CD4-positive, CD25-positive, alpha-beta regulatory T cell (primary cell): ENCODE data around the gene MAP1B. TPM values are rescaled to one million over a fixed set of nuclear protein-coding genes. Genes with fewer than 3 reads are reported as not detected.

Experiments
- ATAC-seq, 2 donors: fragments of 150-1000 bp; cut with Tn5 transposase; one replicate each; pipeline ENCODE4 v1.10.0; 2021; ENCODE audit warnings: low read depth in 2 of 2, moderate number of reproducible peaks in 2 of 2, moderate library complexity in 1 of 2
- DNase-seq, 3 donors: peaks; one replicate each; pipeline versions ENCODE4 v3.0.0 to v3.0.0-alpha.2; 2012 to 2022; ENCODE audit warnings: mixed read lengths in 1 of 3
- H3K27ac ChIP-seq: one replicate; pipeline ENCODE4 v1.7.0; 2013; ENCODE audit warnings: mild to moderate bottlenecking, low read length; ENCODE audit not compliant: insufficient read depth, poor library complexity, severe bottlenecking
- H3K27me3 ChIP-seq: one replicate; pipeline ENCODE4 v1.7.0; 2013; ENCODE audit warnings: low read length; ENCODE audit not compliant: control insufficient read depth, insufficient read depth
- H3K36me3 ChIP-seq: one replicate; pipeline ENCODE4 v1.7.0; 2013; ENCODE audit warnings: mild to moderate bottlenecking, low read length, moderate library complexity; ENCODE audit not compliant: control insufficient read depth, insufficient read depth
- H3K4me1 ChIP-seq: 2 replicates; pipeline ENCODE4 v1.7.0; 2013; ENCODE audit warnings: mild to moderate bottlenecking, low read length; ENCODE audit not compliant: insufficient read depth, control insufficient read depth, poor library complexity, severe bottlenecking
- H3K4me3 ChIP-seq: one replicate; pipeline ENCODE4 v1.7.0; 2013; ENCODE audit warnings: low read depth, mild to moderate bottlenecking, low read length, moderate library complexity
- H3K9me3 ChIP-seq, 2 experiments: 1 replicate in 1 of 2; 2 replicates in 1 of 2; pipeline ENCODE4 v1.7.0; 2013; ENCODE audit warnings: low read length in 2 of 2, mild to moderate bottlenecking in 1 of 2, moderate library complexity in 1 of 2; ENCODE audit not compliant: control insufficient read depth in 2 of 2
- H3K27ac Mint-ChIP-seq, 3 donors: one replicate each; pipeline ENCODE4 v1.8.0; 2020 to 2022; ENCODE audit warnings: mild to moderate bottlenecking in 3 of 3, mixed read lengths in 3 of 3, moderate library complexity in 2 of 3
- H3K27me3 Mint-ChIP-seq: one replicate; pipeline ENCODE4 v1.8.0; 2022; ENCODE audit warnings: mild to moderate bottlenecking, mixed read lengths
- H3K36me3 Mint-ChIP-seq: one replicate; pipeline ENCODE4 v1.8.0; 2020; ENCODE audit warnings: mixed read lengths
- H3K4me1 Mint-ChIP-seq, 4 donors: one replicate each; pipeline ENCODE4 v1.8.0; 2020 to 2022; ENCODE audit warnings: mixed read lengths in 4 of 4, mild to moderate bottlenecking in 1 of 4
- H3K4me3 Mint-ChIP-seq, 4 donors: one replicate each; pipeline ENCODE4 v1.8.0; 2020 to 2022; ENCODE audit warnings: mild to moderate bottlenecking in 4 of 4, mixed read lengths in 4 of 4, moderate library complexity in 3 of 4
- H3K9me3 Mint-ChIP-seq, 7 donors: one replicate each; pipeline ENCODE4 v1.8.0; 2020 to 2022; ENCODE audit warnings: mixed read lengths in 7 of 7, mild to moderate bottlenecking in 3 of 7, moderate library complexity in 2 of 7
- polyA plus RNA-seq, 4 donors: library from polyadenylated mRNA; unstranded; fragments of 300-500 nt; fragmentation: Illumina TruSeq; gene quantifications; one replicate each; pipeline ENCODE4 v1.2.3, GENCODE V29; 2021
- total RNA-seq: library from RNA; stranded (reverse); gene quantifications from one replicate; pipeline ENCODE4 v1.2.3, GENCODE V29; 2022

Gene MAP1B
- total and polyA plus RNA-seq, 5 donors from 2014 or later, result 0.12 to 0.23 (median 0.14) TPM

DNA sequence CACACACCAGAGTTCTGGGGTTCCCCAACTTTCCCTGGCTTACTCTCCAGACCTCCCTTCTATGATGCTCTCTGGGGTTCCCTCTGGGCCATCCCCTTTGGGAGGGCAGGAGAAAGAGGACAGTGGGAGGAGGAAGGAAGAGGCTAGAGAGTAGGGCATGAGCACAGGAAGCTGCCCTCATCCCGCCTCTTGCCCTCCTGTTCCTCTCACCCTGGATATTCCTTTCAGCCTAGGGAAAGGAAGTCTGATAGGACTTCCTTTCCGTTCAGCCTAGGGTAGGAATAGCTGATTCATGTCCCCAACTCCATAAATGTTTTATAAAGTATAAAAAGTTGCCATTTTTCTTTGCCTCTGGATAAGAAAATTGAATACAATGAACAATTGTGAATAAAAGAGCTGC is 7.4 kb downstream of the MAP1B start:
- ATAC-seq (no peak), DNase-seq (no peak)
- Histone ChIP-seq H3K9me3 (no peaks in the 10 kb centered on the region), H3K4me3 (no peak overlapping the region), H3K27me3 (peaks cover 27% of the 10 kb centered on the region), H3K4me1 (no peaks in the 10 kb centered on the region), H3K27ac (no peak overlapping the region), H3K36me3 (no peaks in the 10 kb centered on the region)
- Mint-ChIP-seq H3K27ac (no peak overlapping the region), H3K27me3 (peaks cover 54% of the 10 kb centered on the region), H3K9me3 (peaks cover 0 to 3% (median 0%) of the 10 kb centered on the region in 7 donors), H3K4me1 (peaks cover 0 to under 1% (median 0%) of the 10 kb centered on the region in 4 donors), H3K36me3 (no peaks in the 10 kb centered on the region), H3K4me3 (no peak overlapping the region)

DNA sequence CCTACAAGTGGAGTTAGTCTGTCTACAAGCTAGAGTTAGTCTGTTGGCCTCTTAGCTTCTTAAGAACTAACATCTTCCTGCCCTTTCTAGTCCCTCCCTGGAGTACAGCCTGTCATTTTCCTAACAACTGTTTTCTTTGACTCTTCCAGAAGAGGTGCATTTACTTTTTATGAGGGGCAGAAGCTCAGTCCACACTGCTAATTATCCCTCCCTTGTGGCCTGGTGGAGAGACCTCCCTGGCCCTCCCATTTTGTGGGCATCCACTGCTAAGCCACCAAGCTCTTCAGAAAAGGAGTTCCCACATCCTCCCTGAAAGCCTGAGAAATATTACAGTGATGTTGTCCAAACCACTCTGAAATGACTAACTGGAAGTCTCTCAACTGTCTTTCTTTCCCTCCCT is 8.0 kb downstream of the MAP1B start:
- H3K27me3 Mint-ChIP-seq, result peaks cover 49% of the 10 kb centered on the region
- peaks cover 0 to 3% (median 0%) of the 10 kb centered on the region in 7 donors for H3K9me3 Mint-ChIP-seq
- no peak for ATAC-seq
- H3K27me3 ChIP-seq, result peaks cover 25% of the 10 kb centered on the region
- H3K36me3 Mint-ChIP-seq, result no peaks in the 10 kb centered on the region
- no peak overlapping the region for H3K27ac ChIP-seq
- H3K4me1 ChIP-seq, result no peaks in the 10 kb centered on the region
- no peak overlapping the region for H3K27ac Mint-ChIP-seq
- no peak for DNase-seq
- no peaks in the 10 kb centered on the region for H3K9me3 ChIP-seq
- no peak overlapping the region for H3K4me3 ChIP-seq
- H3K4me3 Mint-ChIP-seq, result no peak overlapping the region
- H3K4me1 Mint-ChIP-seq, result no peaks in the 10 kb centered on the region
- H3K36me3 ChIP-seq, result no peaks in the 10 kb centered on the region

DNA sequence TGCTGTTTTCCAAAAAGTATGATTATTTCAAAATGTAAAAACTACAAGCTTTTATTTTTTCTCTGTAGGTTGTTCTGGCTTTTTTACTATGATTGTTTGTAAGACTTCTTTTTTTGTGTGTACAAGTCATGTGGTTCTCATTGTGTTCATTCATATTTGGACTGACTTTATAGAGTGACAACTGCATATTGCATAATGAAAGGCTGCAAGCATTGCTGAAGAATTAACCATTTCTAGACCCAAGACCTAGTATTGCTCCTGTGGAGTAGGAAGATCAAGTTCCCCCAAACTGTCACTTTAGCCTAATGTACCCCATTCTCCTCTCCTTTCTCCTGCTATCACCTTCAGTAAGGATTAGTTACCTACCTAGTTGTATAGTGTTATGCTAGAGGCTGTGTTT is 10.0 kb downstream of the MAP1B start:
- ATAC-seq (no peak), DNase-seq (no peak)
- no peak overlapping the region for H3K27ac ChIP-seq
- no peak overlapping the region for H3K4me3 Mint-ChIP-seq
- H3K9me3 ChIP-seq, result no peaks in the 10 kb centered on the region
- no peaks in the 10 kb centered on the region for H3K36me3 ChIP-seq
- H3K27me3 ChIP-seq, result peaks cover 20% of the 10 kb centered on the region
- H3K27ac Mint-ChIP-seq, result no peak overlapping the region
- no peaks in the 10 kb centered on the region for H3K4me1 ChIP-seq
- no peaks in the 10 kb centered on the region for H3K4me1 Mint-ChIP-seq
- no peak overlapping the region for H3K4me3 ChIP-seq
- H3K9me3 Mint-ChIP-seq, result peaks cover 0 to 1% (median 0%) of the 10 kb centered on the region in 7 donors
- H3K36me3 Mint-ChIP-seq, result no peaks in the 10 kb centered on the region
- peaks cover 42% of the 10 kb centered on the region for H3K27me3 Mint-ChIP-seq

DNA sequence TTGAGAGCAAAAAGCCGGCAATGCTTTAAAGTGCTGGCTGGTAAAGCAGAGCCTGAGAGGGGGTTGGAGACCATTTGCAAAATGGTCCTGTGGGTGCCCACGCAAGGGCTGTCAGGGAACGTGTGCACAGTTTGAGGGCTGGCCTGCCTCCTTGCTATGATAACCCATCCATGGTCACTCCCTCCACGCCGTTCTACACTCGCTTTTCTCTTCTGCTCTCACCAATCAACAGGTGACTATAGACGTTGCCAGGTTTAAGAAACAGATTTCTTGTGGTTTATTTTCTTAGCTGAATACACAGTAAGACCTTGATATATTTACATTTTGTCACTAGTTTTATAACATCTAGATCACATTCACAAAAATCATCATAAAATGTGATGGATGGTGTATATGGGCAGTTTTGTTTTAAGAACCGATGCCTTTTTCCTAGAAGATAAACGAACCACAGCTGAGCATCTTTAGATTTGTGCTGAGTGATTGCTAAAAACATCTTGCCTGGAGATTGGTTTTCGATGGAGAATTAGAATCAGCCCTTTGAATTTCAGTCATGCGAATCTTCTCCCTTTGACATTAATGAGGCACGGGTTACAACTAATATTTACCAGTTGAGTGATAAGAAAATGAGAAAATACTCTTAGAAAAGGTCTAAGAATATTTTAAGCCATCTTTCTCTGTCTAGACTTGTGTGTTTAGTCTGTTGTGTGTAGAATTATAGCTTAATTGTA is 13.9 kb downstream of the MAP1B start:
- Histone ChIP-seq H3K27ac (no peak overlapping the region), H3K36me3 (no peaks in the 10 kb centered on the region), H3K27me3 (peaks cover 19% of the 10 kb centered on the region), H3K4me1 (no peaks in the 10 kb centered on the region), H3K9me3 (no peaks in the 10 kb centered on the region), H3K4me3 (no peak overlapping the region)
- ATAC-seq (no peak), DNase-seq (no peak)
- Mint-ChIP-seq H3K36me3 (no peaks in the 10 kb centered on the region), H3K27ac (no peak overlapping the region), H3K9me3 (peaks cover 0 to 1% (median 0%) of the 10 kb centered on the region in 7 donors), H3K27me3 (peaks cover 50% of the 10 kb centered on the region), H3K4me3 (no peak overlapping the region), H3K4me1 (no peaks in the 10 kb centered on the region)

DNA sequence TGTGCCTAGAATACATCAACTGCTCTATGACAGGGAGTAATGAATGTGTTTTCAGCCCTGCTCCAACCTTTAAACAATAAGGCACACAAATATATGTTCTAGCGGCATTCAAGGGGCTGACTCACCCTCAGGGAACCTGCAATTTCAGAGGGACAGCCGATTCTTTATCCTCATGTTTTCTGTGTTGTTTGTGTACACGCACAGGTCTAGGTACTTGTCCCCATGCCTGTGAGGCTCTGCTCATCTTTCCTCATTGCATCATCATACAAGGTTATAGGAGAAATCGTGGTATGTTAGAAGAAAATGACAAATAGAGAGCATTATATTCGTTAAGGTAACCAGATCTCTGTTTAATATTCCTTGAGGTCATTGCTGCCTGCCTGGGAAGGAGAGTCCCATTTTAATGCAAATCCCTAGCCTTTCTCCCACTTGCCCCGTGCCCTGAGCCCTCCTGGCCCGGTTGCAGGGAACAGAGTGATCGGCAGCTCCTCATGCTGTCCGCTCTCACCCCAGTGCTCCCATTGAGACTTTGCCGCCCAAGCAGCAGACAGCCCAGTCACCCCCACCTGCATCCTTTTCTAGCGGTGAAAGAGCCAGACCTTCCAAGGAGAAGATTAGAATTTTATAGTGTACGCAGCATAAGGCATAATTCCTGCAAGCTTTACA is 14.6 kb downstream of the MAP1B start:
- ATAC-seq (no peak), DNase-seq (no peak)
- Mint-ChIP-seq H3K27ac (no peak overlapping the region), H3K27me3 (peaks cover 50% of the 10 kb centered on the region), H3K4me3 (no peak overlapping the region), H3K4me1 (no peaks in the 10 kb centered on the region), H3K36me3 (no peaks in the 10 kb centered on the region), H3K9me3 (peaks cover 0 to 1% (median 0%) of the 10 kb centered on the region in 7 donors)
- H3K4me3 ChIP-seq, result no peak overlapping the region
- no peaks in the 10 kb centered on the region for H3K36me3 ChIP-seq
- H3K9me3 ChIP-seq, result no peaks in the 10 kb centered on the region
- H3K27ac ChIP-seq, result no peak overlapping the region
- H3K4me1 ChIP-seq, result no peaks in the 10 kb centered on the region
- peaks cover 16% of the 10 kb centered on the region for H3K27me3 ChIP-seq

DNA sequence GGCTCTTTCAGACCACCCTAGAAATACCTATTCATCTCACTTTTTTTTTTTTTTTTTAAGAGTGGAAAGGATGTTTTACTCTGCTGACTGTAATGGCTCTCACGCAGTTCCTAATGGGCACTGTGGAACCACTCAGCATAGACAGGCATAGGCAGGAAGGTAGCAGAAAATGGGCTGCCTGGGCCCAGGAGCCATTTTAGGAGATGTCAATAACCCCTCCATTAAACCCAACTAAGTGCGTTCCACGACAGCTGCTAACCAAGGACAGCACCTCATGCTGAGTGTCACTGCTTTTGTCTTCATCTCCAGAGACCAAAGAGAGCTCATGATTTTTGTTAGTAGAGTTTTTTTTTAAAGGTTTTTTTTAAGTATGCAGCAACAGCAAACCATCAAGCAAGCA is 15.3 kb downstream of the MAP1B start:
- no peak for ATAC-seq
- peaks cover 0 to 1% (median 0%) of the 10 kb centered on the region in 7 donors for H3K9me3 Mint-ChIP-seq
- H3K27me3 ChIP-seq, result peaks cover 14% of the 10 kb centered on the region
- H3K27ac Mint-ChIP-seq, result no peak overlapping the region
- no peaks in the 10 kb centered on the region for H3K36me3 ChIP-seq
- no peak for DNase-seq
- H3K4me3 ChIP-seq, result no peak overlapping the region
- H3K27ac ChIP-seq, result no peak overlapping the region
- no peaks in the 10 kb centered on the region for H3K9me3 ChIP-seq
- peaks cover 50% of the 10 kb centered on the region for H3K27me3 Mint-ChIP-seq
- no peaks in the 10 kb centered on the region for H3K4me1 ChIP-seq
- H3K4me1 Mint-ChIP-seq, result no peaks in the 10 kb centered on the region
- H3K4me3 Mint-ChIP-seq, result no peak overlapping the region
- H3K36me3 Mint-ChIP-seq, result no peaks in the 10 kb centered on the region

DNA sequence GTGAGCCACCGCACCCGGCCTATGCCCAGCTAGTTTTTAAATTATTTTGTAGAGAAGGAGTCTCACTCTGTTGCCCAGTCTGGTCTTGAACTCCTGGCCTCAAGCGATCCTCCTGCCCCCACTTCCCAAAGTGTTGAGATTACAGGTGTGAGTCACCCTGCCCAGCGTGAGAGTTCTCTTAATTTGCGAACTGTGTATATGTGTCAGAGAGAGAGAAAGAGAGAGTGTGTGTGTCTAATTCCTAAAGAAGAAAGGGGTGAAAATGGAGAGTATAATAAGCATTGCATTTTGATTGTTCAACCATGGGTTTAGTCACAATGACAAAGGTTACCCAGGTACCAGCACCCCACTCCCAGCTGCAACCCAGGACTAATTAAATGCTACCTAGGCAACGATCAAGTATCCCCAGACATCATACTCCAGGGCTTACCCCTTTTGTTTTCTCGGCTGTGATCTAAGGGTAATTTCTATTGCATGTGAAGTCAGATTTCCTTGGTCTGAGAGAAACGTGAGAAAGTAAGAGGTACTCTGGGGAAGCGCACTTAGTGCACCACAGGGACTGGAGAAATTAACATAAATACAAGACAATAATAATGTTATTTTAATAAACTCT is 16.6 kb downstream of the MAP1B start:
- DNase-seq (no peak), ATAC-seq (no peak)
- Mint-ChIP-seq H3K27me3 (peaks cover 46% of the 10 kb centered on the region), H3K4me1 (no peaks in the 10 kb centered on the region), H3K36me3 (no peaks in the 10 kb centered on the region), H3K9me3 (peaks cover 0 to 1% (median 0%) of the 10 kb centered on the region in 7 donors), H3K4me3 (no peak overlapping the region), H3K27ac (no peak overlapping the region)
- H3K4me1 ChIP-seq, result no peaks in the 10 kb centered on the region
- H3K9me3 ChIP-seq, result no peaks in the 10 kb centered on the region
- H3K4me3 ChIP-seq, result no peak overlapping the region
- no peak overlapping the region for H3K27ac ChIP-seq
- no peaks in the 10 kb centered on the region for H3K36me3 ChIP-seq
- H3K27me3 ChIP-seq, result peaks cover 16% of the 10 kb centered on the region
